Stimulated activated CD8-positive, alpha-beta memory T cell treated with anti-CD3 and anti-CD28 coated beads, Interleukin-4, amount 100 ng/mL, for 24 hours (primary cell): ENCODE data around the gene HEBP2.
"Not testable (repeated sequence)": the region's sequence is repeated elsewhere in the genome, so short reads cannot be mapped to it uniquely, and the experiment has no call there.

Experiments used
- DNase-seq: peaks from one replicate; pipeline ENCODE4 v3.0.0-alpha.2; 2020; ENCODE audit warnings: low read depth

HEBP2 gene, protein sequence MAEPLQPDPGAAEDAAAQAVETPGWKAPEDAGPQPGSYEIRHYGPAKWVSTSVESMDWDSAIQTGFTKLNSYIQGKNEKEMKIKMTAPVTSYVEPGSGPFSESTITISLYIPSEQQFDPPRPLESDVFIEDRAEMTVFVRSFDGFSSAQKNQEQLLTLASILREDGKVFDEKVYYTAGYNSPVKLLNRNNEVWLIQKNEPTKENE

DNA sequence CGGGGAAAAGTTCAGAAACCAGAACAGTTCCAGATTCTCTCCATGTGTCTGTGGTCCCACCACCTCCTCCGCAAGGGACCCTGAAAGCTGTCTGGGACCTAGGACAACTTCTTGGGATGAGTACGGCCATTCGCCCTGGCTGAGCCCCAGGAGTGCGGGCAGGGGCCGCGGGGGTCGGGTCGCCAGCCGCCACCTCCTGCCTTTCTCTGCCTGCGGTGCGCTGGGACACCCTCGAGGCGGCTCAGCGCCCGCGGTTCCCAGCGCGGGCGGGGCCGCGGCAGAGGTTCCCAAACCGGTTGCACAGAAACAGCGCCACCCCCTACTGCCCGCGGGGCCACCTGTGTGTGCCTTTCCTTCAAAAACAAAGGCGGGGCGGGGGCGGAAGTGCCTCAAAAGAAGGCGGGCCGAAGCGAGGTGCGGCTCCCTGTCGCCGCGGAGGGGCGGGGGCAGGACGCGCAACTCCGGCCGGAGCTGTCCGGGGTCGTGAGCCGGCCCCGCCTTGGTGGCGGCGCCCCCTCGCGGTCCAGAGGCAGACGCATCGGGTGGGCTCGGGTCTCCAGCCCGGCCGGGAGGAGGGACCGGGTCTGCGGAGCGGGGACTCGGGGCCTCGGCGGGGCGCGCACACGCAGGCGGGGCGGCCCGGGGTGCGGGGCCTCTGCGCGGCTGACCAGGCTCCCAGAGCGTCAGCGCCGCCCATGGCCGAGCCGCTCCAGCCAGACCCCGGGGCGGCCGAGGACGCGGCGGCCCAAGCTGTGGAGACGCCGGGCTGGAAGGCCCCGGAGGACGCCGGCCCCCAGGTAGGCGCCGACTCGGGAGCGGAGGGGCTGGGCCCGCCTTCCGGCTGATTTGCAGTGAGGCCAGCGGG, at the start of gene HEBP2:
Gene HEBP2, plus strand, starts transcription at position 423 of the 865 bp plus-strand sequence. Its CDS starts 273 bp downstream, at position 696.
- peak; percentile 64 for DNase-seq

GRCh38 chr6:138357928-138358327, 46.1 kb upstream of the HEBP2 start:
- no peak for DNase-seq

DNA sequence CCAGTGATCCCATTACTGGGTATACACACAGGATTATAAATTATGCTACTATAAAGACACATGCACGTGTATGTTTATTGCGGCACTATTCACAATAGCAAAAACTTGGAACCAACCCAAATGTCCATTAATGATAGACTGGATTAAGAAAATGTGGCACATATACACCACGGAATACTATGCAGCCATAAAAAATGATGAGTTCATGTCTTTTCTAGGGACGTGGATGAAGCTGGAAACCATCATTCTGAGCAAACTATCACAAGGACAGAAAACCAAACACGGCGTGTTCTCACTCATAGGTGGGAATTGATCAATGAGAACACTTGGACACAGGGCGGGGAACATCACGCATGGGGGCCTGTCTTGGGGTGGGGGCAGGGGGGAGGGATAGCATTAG, 35.3 kb upstream of the HEBP2 start:
- DNase-seq = not testable (repeated sequence)

DNA sequence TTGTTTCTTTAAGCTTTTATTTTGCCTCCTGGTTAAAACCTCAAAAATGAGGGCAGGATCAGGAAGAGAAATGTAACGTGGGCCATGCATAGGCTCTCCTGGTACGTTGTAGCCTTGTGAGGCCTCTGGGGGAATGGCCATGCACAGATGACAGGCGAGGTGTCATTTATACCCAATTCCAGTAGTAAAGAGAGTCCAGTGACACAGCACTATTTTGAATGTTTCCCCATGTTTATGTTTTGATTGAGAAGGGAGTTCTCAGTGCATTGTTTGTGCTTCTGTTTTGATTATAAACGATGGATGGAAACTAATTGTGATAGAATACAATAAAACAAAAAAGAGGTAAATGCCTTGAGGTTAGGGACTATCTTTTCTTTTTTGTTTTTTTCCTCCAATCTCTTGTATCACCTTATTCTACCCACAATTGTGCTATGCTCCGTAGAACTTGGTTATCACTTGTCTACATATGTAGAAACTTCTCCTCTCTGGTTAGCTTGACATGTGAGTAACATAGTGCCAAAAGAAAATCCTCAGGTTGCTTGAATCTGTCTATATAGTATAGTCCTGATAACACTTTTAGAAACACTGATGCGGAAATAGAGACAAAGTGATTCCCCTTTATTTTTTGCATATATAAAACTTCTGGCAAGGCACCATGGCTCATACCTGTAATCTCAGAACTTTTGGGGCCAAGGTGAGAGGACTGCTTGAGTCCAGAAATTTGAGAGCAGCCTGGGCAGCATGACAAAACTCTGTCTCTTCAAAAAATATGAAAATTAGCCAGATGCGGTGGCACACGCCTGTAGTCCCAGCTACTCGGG, 33.2 kb upstream of the HEBP2 start:
- DNase-seq = no peak

DNA sequence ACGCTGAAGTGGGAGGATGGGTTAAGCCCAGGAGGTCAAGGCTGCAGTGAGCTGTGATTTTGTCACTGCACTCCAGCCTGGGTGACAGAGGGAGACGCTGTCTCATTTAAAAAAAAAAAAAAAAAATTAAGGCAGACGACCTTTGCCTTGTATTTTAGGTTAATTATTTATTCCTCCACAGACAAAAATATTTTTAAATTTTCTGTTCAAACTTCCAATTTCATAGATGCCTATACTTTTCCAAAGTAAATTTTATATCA, 32.6 kb upstream of the HEBP2 start:
- no peak for DNase-seq

GRCh38 chr6:138371720-138372119, 32.3 kb upstream of the HEBP2 start:
- no peak for DNase-seq

DNA sequence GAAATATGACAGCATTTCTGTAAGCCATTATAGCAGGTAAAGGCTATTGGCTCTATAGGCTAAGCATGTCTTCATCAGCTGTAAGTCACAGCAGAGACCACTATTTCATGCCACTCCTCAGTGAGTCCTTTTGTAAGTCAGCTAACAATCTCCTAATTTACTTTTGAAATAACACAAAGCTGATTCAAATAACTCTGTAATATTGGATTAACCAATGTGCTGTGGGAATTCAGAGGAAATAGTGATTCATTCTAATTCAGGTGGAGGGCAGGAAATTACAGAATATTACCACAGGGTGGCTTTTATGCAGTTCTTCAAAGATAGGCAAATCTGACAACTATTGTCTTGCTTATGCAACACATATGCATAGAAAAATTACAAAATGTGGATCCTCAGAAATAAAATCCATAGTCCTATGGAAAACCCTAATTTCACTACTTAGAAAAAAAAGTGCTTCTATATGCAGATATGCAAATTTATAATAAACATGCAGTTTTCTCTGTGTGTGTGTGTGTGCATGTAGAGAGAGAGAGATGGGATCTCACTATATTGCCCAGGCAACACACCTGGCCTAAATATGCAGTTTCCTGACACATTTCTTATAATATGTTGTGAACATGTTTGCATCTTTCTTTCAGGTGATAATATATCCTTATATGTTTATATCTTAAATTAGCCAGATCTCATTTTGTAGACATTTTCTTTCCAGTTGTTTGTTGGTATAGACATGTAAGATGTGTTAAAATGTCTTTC, 31.1 kb upstream of the HEBP2 start:
- DNase-seq = no peak

DNA sequence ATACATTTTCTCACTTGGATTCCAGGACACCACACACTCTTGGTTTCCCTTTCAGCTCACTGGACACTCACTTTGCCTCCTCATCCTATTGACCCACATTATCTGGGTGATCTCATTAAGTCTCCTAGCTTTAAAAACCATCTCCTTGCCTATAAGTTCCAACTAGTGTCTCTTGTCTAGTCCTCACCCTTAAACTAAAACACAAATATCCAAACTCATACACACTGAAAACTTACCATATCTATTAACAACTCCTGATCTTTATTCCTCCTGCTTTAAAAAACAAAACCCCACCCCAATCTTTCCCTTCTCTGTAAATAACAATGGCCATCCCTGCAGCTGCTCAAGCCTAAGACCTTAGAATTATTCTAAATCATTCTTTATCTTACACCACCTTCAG, 29.8 kb upstream of the HEBP2 start:
- DNase-seq = no peak

DNA sequence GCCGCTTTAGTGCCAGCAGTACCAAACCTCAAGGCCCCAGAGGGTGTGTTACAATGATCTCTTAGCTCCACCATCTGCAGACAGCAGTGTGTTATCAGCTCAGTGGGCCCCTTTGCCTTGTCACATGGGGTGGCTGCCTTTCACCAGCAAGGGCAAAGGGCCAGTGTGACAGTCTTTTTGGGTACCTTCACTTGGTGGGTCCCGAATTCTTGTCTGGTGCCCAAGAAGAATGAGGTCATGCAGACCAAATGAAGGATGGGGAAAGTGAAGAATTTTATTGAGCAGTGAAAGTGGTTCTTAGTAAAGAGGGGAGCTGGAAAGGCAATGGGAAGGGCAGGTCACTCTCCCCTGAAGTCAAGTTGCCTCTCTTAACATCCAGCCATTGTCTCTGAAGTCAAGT, 29.2 kb upstream of the HEBP2 start:
- no peak for DNase-seq

- DNase-seq = no peak
These were observed 27.0 kb upstream of the HEBP2 start for GRCh38 chr6:138377042-138377441.

GRCh38 chr6:138377844-138378243, 26.2 kb upstream of the HEBP2 start, which contains the start of gene SMIM28:
Gene SMIM28 (plus strand): TSS chr6:138377905. CDS start chr6:138378073, 168 bp downstream.
- no peak for DNase-seq

GRCh38 chr6:138378463-138378862, 25.6 kb upstream of the HEBP2 start:
- no peak for DNase-seq

GRCh38 chr6:138382498-138383265, 21.3 kb upstream of the HEBP2 start:
- no peak for DNase-seq

GRCh38 chr6:138383776-138384175, 20.2 kb upstream of the HEBP2 start:
- no peak for DNase-seq

DNA sequence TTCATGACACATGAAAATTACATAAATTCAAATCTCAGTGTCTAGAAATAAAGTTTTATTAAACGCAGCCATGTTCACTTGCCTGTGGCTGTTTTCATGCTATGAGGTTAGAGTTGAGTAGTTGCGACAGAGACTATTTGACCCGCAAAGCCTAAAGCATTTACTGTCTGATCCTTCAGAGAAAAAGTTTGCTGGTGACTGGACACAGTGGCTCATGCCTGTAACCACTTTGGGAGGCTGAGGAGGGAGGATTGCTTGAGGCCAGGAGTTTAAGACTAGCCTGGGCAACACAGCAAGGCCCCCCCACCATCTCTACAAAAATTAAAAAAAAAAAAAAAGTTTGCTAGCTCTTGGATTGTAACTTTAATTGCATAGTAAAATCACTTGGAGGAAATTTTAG, 17.1 kb upstream of the HEBP2 start:
- no peak for DNase-seq

DNA sequence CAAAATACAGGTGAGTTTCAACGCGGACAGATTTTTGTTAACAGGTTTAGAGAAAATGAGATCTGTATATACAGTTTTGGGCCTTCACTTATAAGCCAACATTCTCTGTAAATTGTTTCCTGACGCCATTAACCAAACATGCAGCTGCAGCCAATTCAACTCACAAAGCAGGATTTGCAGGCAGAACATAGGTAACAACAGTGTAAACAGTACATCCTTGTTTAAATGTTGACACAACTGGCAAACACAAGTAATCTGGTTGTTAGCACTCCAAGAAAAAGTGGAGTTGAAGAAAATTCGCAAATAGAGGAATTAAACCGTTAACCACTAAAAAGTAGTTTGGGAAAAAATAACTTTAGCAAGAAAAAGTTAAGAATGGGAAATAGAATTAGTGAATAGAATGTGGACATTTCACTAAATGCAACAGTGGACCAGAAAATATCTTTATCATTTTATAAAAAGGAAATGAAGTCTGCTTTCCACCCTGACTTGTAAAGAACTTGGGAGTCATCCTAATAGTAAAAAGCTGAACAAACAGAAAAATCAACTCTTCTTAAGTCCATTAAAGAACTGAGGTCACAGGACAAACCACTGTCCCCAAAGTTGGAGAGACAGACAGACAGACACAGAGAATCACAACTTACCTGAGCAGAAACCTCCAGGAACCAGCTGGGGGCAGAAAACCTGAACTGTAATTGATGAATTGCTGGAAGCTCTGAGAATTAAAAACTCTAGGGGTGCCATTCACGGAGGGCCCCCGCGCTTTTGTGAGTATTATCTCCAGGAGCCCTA, 16.2 kb upstream of the HEBP2 start:
- no peak for DNase-seq

- no peak for DNase-seq
These were observed 14.5 kb upstream of the HEBP2 start for GRCh38 chr6:138389551-138389950.

DNA sequence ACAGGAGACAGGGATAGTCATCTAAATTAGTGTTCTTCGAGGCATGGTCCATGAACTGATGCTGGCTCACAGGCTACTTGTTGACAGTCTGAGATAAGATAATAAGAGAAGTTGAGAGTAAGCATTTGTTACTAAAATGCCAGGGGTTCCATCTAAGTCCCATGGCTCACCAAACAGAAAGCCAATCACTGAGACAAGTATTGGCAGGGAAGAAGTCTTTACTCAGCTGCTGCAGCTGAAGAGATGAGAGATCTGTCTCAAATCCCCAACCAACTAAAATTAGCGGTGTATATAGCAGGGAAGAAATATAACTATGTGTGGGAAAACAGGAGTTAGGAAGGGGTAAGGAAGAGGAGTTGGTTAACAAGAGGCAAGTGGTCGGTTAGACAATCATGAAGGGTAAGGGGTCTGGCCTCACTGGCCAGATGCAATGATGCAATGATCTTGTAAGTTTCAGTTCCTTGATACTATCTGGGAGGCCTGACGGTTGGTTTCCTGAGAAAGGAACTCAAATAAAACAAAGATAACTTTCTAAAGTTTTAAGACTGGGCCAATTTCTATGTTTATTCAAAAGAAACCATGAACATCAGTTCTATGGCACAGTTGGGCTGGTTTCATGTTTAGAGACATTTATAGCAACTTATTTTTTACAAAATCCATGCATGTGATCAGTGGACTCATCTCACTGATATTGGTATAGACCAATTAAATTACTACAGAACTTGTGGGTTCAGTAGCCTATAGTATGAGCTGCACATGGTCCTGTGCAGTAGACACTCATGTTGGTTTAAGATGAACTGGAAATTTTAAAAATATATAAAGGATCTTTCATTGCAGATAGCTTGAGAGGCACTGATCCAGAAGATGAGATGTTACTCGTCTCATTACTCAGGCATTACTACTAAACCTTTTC, 9.9 kb upstream of the HEBP2 start:
- DNase-seq = no peak

- no peak for DNase-seq
These were observed 7.3 kb upstream of the HEBP2 start for GRCh38 chr6:138396709-138397108.
